Gastroesophageal sphincter (tissue), 4 donors: ENCODE data around the gene PPOX. TPM values are rescaled to one million over a fixed set of nuclear protein-coding genes. Genes with fewer than 3 reads are reported as not detected.
A peak's percentile ranks its signal among the peaks of the same experiment; 100 is the strongest.

ENCODE experiments used
- ATAC-seq: fragments of 150-250 bp; one replicate; pipeline ENCODE4 v1.9.1; 2016; ENCODE audit warnings: mild to moderate bottlenecking, moderate library complexity
- H3K27ac ChIP-seq, 4 donors: fragments of 200-600 bp; sonication (generic) in 3 of 4; 1 replicate in 3 of 4; 2 replicates in 1 of 4; pipeline ENCODE4 v1.5.1; 2016 to 2019
- H3K27me3 ChIP-seq: fragments of 200-600 bp; sonication (generic); one replicate; pipeline ENCODE4 v1.5.1; 2019
- H3K36me3 ChIP-seq, 2 donors: fragments of 200-600 bp; sonication (generic); one replicate each; pipeline ENCODE4 v1.5.1; 2019; ENCODE audit warnings: control low read depth in 1 of 2
- H3K4me1 ChIP-seq, 3 donors: fragments of 200-600 bp; sonication (generic); 1 replicate in 2 of 3; 2 replicates in 1 of 3; pipeline ENCODE4 v1.5.1; 2016 to 2019; ENCODE audit warnings: control low read depth in 2 of 3
- H3K4me3 ChIP-seq, 2 donors: fragments of 200-600 bp; sonication (generic); one replicate each; pipeline ENCODE4 v1.5.1; 2019; ENCODE audit warnings: mild to moderate bottlenecking in 1 of 2, moderate library complexity in 1 of 2
- H3K9me3 ChIP-seq, 3 donors: fragments of 200-600 bp; sonication (generic); one replicate each; pipeline ENCODE4 v1.5.1; 2017 to 2019; ENCODE audit warnings: control low read depth in 2 of 3
- EP300 ChIP-seq: sonication (generic); formaldehyde crosslinking; IDR thresholded peaks from one replicate; pipeline ENCODE4 v1.6.1; 2017; ENCODE audit warnings: antibody characterized with exemption, mild to moderate bottlenecking
- POLR2A ChIP-seq, 2 donors: fragments of 450-650 bp; IDR thresholded peaks; one replicate each; pipeline ENCODE4 v1.6.1; 2017; ENCODE audit warnings: antibody characterized with exemption in 2 of 2, mild to moderate bottlenecking in 2 of 2, moderate library complexity in 1 of 2
- POLR2AphosphoS5 ChIP-seq: sonication (generic); formaldehyde crosslinking; IDR thresholded peaks from one replicate; pipeline ENCODE4 v1.6.1; 2017; ENCODE audit warnings: antibody characterized with exemption
- WGBS, 2 donors: methylation state at CpG; one replicate each; pipeline ENCODE4 v1.1.5; 2018; ENCODE audit warnings: low coverage in 1 of 2; 5-methylcytosine and 5-hydroxymethylcytosine counted together
- total RNA-seq, 4 donors: library from RNA; depleted of rRNA; stranded (reverse); fragments of >200 nt; gene quantifications; one replicate each; pipeline ENCODE4 v1.1.0, GENCODE V29; 2016
- TF ChIP-seq, protein P1 (sequence below), 4 experiments: fragments of 200-600 bp in 2 of 4; fragments of 450-650 bp in 2 of 4; sonication (generic) in 1 of 4; IDR thresholded peaks; one replicate each; pipeline ENCODE4 v1.5.1; 2017 to 2019; ENCODE audit warnings: antibody characterized with exemption in 4 of 4, mild to moderate bottlenecking in 2 of 4, moderate library complexity in 2 of 4

PPOX gene
- total RNA-seq, 4 donors from 2014 or later = 10.5 to 27.4 (median 17.6) TPM

DNA sequence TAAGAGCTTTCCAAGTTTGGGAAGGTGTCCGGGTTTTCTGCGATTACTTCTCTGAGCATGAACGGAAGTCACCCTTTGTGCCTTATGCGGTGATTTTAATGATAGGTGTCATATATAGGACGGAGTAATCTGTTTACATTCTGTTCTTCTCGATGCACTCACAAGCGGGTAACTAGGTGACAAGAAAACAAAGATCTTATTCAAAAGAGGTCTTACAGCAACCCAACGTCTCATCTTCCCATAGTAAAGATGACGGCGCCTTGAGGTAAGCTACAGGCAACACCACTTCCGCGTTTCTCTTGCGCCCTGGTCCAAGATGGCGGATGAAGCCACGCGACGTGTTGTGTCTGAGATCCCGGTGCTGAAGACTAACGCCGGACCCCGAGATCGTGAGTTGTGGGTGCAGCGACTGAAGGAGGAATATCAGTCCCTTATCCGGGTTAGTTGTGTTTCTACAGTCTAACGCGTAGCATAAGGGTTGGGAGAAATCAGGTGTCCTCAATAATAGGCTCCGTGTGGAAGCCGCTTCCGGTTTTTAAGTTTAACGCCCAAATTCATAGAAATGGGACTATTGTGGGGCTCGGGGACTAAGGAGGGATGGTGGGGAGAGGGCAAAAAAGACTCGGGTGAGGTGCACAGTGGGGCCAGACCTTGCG lies 12.4 kb upstream of the PPOX start, which contains the start of gene UFC1:
TSS of gene UFC1 (plus strand) at position 297 of the 656 bp plus-strand sequence. CDS start at position 317, 20 bp downstream.
- H3K27ac ChIP-seq = peak within 1 kb of the TSS; percentile 88 to 92 (median 90)
- 0 to 2% methylated on average over 21 to 30 of the region's 33 CpGs for WGBS, 2 donors
- H3K9me3 ChIP-seq = no peaks in the 10 kb centered on the region
- peaks cover 0 to 21% of the 10 kb centered on the region in 2 donors for H3K36me3 ChIP-seq
- no peaks in the 10 kb centered on the region for H3K27me3 ChIP-seq
- peaks cover 0 to 27% (median 11%) of the 10 kb centered on the region in 3 donors for H3K4me1 ChIP-seq
- no peak for TF ChIP-seq EP300
- TF ChIP-seq, protein P1, sequence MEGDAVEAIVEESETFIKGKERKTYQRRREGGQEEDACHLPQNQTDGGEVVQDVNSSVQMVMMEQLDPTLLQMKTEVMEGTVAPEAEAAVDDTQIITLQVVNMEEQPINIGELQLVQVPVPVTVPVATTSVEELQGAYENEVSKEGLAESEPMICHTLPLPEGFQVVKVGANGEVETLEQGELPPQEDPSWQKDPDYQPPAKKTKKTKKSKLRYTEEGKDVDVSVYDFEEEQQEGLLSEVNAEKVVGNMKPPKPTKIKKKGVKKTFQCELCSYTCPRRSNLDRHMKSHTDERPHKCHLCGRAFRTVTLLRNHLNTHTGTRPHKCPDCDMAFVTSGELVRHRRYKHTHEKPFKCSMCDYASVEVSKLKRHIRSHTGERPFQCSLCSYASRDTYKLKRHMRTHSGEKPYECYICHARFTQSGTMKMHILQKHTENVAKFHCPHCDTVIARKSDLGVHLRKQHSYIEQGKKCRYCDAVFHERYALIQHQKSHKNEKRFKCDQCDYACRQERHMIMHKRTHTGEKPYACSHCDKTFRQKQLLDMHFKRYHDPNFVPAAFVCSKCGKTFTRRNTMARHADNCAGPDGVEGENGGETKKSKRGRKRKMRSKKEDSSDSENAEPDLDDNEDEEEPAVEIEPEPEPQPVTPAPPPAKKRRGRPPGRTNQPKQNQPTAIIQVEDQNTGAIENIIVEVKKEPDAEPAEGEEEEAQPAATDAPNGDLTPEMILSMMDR (IDR thresholded peaks at IDR 0.05) = no peak
- peak; percentile 25 for TF ChIP-seq POLR2AphosphoS5
- no peak for TF ChIP-seq POLR2A (IDR thresholded peaks at IDR 0.05)
- peak; percentile 91 for ATAC-seq
- peak within 1 kb of the TSS; percentile 69 to 78 for H3K4me3 ChIP-seq

GRCh38 chr1:161157867-161158266 lies 8.4 kb upstream of the PPOX start:
- H3K27me3 ChIP-seq = no peaks in the 10 kb centered on the region
- H3K27ac ChIP-seq = no peak overlapping the region
- H3K4me3 ChIP-seq = no peak overlapping the region
- no peaks in the 10 kb centered on the region for H3K9me3 ChIP-seq
- peaks cover 7 to 62% (median 30%) of the 10 kb centered on the region in 3 donors for H3K4me1 ChIP-seq
- H3K36me3 ChIP-seq = peaks cover 0 to 43% of the 10 kb centered on the region in 2 donors
- TF ChIP-seq, protein P1 (IDR thresholded peaks at IDR 0.05) = no peak
- TF ChIP-seq EP300 (no peak), POLR2AphosphoS5 (no peak), POLR2A (IDR thresholded peaks at IDR 0.05) (no peak)
- WGBS, 2 donors = 100% methylated on average over 1 of the region's 1 CpG
- ATAC-seq = no peak

DNA sequence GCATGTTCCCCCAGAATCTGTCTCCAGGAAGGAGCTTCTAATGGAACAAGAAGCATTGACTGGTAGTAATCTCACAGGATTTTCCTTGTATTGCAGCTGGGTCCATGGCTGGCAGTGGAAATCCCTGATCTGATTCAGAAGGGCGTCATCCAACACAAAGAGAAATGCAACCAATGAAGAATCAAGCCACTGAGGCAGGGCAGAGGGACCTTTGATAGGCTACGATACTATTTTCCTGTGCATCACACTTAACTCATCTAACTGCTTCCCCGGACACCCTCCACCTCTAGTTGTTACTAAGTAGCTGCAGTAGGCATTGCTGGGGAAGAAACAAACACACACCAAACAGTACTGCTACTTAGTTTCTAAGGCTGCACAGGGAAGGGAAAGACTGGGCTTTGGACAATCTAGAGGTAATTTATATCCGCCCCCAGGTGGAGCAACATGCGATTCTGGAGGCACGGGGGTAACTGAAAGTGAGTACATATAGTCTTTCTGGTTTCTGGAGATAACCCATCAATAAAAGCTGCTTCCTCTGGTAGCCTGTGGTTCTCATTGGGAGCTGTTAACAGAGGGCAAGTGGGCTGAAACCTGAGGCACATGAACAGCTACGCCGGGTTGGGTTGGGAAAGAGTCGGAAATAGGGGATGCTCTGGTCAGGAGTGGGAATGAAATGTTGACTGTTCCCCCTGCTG lies 7.8 kb upstream of the PPOX start:
- Histone ChIP-seq H3K36me3 (peaks cover 0 to 49% of the 10 kb centered on the region in 2 donors), H3K27ac (peak overlapping the region in 3 of 4 donors; percentile 92 to 94 (median 94)), H3K9me3 (no peaks in the 10 kb centered on the region), H3K4me3 (peak overlapping the region in 1 of 2 donors; percentile 98), H3K4me1 (peaks cover 7 to 63% (median 30%) of the 10 kb centered on the region in 3 donors), H3K27me3 (no peaks in the 10 kb centered on the region)
- WGBS, 2 donors = 67 to 76% methylated on average over 7 to 9 of the region's 9 CpGs
- TF ChIP-seq, protein P1 (IDR thresholded peaks at IDR 0.05) = no peak
- TF ChIP-seq POLR2AphosphoS5 (no peak), EP300 (no peak), POLR2A (IDR thresholded peaks at IDR 0.05) (no peak)
- ATAC-seq = no peak

DNA sequence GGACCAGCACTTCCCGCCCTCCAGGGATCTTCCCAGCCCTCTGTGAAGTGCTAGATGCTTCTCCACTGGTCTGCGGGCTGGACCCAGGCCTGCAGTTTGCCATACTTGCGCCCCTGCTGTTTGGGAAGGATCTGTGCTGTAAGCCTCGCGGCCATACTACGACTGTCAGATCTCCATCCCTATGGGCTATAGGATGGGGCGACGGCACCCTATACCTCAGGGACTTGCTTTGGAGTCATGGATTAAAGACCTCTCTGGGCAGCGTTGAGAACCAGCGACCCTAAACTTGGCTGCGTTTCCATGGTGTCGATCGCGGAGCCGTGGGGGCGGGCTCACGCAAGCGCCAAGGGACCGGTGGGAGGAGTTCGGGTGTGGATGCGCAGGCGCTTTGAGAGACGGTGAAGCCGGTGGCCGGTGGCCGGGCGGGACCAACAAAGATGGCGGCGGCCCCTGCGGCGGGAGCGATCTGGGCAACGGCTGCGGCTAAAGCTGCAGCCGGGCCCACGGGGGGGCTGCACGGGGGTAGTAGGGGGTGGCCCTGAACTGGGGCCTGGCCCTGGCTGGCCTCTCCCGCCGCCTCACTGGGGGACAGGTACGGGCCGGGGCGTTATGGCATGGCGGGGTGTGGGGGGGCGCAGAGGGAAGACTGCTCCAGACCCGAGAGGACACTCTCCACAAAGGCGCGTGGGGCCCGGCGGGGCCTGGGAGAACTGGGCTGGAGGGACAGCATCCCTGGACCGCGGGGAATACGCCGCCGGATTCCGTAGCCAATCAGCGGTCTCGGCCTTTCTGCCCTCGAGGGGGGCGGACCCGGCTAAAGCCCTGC lies 6.9 kb upstream of the PPOX start, which contains the start of gene USP21:
TSS of gene USP21 (plus strand) at position 414 of the 826 bp plus-strand sequence. CDS start 1,141 bp downstream, outside the sequence.
- TF ChIP-seq, protein P1 (IDR thresholded peaks at IDR 0.05) = peak in 3 of 4 experiments; percentile 1 to 46 (median 31)
- TF ChIP-seq EP300 = no peak
- TF ChIP-seq POLR2A (IDR thresholded peaks at IDR 0.05) = peak; percentile 52 to 53
- peak; percentile 61 for TF ChIP-seq POLR2AphosphoS5
- H3K27ac ChIP-seq = peak within 1 kb of the TSS; percentile 82 to 94 (median 93)
- peak within 1 kb of the TSS; percentile 95 to 98 for H3K4me3 ChIP-seq
- H3K4me1 ChIP-seq = peaks cover 7 to 61% (median 30%) of the 10 kb centered on the region in 3 donors
- H3K36me3 ChIP-seq = peaks cover 0 to 58% of the 10 kb centered on the region in 2 donors
- peak; percentile 95 for ATAC-seq
- H3K9me3 ChIP-seq = no peaks in the 10 kb centered on the region
- WGBS, 2 donors = 0% methylated on average over 1 to 10 of the region's 60 CpGs
- no peaks in the 10 kb centered on the region for H3K27me3 ChIP-seq
